Caco-2 (cell line): ENCODE results near the gene FOXL3. TPM values are rescaled to one million over a fixed set of nuclear protein-coding genes. Genes with fewer than 3 reads are reported as not detected.

Source experiments
- BruUV-seq: library from RNA; stranded (reverse); fragments of 400-500 nt; replicated peaks from 2 replicates; lab custom pipeline; 2021; lab: Mats Ljungman, UMichigan
- CTCF ChIA-PET: fragments of 300-600 bp; sonication (Branson Sonifier 250); formaldehyde crosslinking; loops from one replicate; lab custom pipeline; 2022; ENCODE audit warnings: antibody characterized with exemption; lab: Charles Lee
- POLR2A ChIA-PET: fragments of 300-600 bp; sonication (Branson Sonifier 250); formaldehyde crosslinking; loops from one replicate; lab custom pipeline; 2022; ENCODE audit warnings: antibody characterized with exemption; lab: Charles Lee
- DNase-seq, 2 experiments: peaks; one replicate each; pipeline versions ENCODE4 v3.0.0 to v3.0.0-alpha.2; 2020 to 2022
- H3K27me3 ChIP-seq: replicated peaks from 2 replicates; pipeline ENCODE4 v1.6.0; 2011; ENCODE audit warnings: low read length; ENCODE audit not compliant: control insufficient read depth, insufficient read depth
- H3K36me3 ChIP-seq: 2 replicates; pipeline ENCODE4 v1.5.1; 2011; ENCODE audit warnings: low read length; ENCODE audit not compliant: control insufficient read depth, insufficient read depth
- H3K4me1 ChIP-seq: fragments of 250-450 bp; sonication (Bioruptor Pico); 2 replicates; pipeline ENCODE4 v1.5.1; 2020; ENCODE audit warnings: mild to moderate bottlenecking
- H3K4me3 ChIP-seq: 2 replicates; pipeline ENCODE4 v1.5.1; 2011; ENCODE audit warnings: low read depth, mild to moderate bottlenecking, control low read depth, low read length
- H3K9me3 ChIP-seq: fragments of 250-450 bp; sonication (Bioruptor Pico); 2 replicates; pipeline ENCODE4 v1.5.1; 2020; ENCODE audit warnings: mild to moderate bottlenecking, moderate library complexity
- H3K27ac Mint-ChIP-seq: one replicate; pipeline ENCODE4 v1.8.0; 2022; ENCODE audit warnings: mixed read lengths; ENCODE audit not compliant: unreplicated experiment
- H3K27me3 Mint-ChIP-seq: one replicate; pipeline ENCODE4 v1.8.0; 2022; ENCODE audit warnings: mixed read lengths; ENCODE audit not compliant: insufficient read depth, unreplicated experiment
- H3K36me3 Mint-ChIP-seq: one replicate; pipeline ENCODE4 v1.8.0; 2022; ENCODE audit warnings: mild to moderate bottlenecking, mixed read lengths; ENCODE audit not compliant: insufficient read depth, unreplicated experiment
- H3K4me1 Mint-ChIP-seq: one replicate; pipeline ENCODE4 v1.8.0; 2022; ENCODE audit warnings: low read depth, mixed read lengths; ENCODE audit not compliant: unreplicated experiment
- H3K4me3 Mint-ChIP-seq: one replicate; pipeline ENCODE4 v1.8.0; 2022; ENCODE audit warnings: mild to moderate bottlenecking, moderate library complexity, mixed read lengths; ENCODE audit not compliant: unreplicated experiment
- H3K9me3 Mint-ChIP-seq: one replicate; pipeline ENCODE4 v1.8.0; 2022; ENCODE audit warnings: mixed read lengths; ENCODE audit not compliant: unreplicated experiment
- intact Hi-C: fragments of 100-400 bp; cut with micrococcal nuclease; formaldehyde crosslinking; loops from one replicate; pipeline ENCODE4 v1.10.0; 2022; ENCODE audit not compliant: unreplicated experiment
- total RNA-seq: library from RNA; stranded (reverse); gene quantifications from 2 replicates; pipeline ENCODE4 v1.2.3, GENCODE V29; 2022
- TF ChIP-seq, protein P1 (sequence below), 2 experiments: fragments of 200-600 bp in 1 of 2; IDR thresholded peaks; 1 replicate in 1 of 2; 2 replicates in 1 of 2; pipeline versions ENCODE4 v1.5.1 to v1.8.0; 2011 to 2022; ENCODE audit warnings: antibody characterized with exemption in 1 of 2, control low read depth in 1 of 2, inconsistent platforms in 1 of 2, low read depth in 1 of 2, low read length in 1 of 2, mild to moderate bottlenecking in 1 of 2, moderate library complexity in 1 of 2; ENCODE audit not compliant: insufficient read depth in 1 of 2, severe bottlenecking in 1 of 2, unreplicated experiment in 1 of 2

The FOXL3 gene
- total RNA-seq, 1 experiment from 2014 or later = not detected

DNA sequence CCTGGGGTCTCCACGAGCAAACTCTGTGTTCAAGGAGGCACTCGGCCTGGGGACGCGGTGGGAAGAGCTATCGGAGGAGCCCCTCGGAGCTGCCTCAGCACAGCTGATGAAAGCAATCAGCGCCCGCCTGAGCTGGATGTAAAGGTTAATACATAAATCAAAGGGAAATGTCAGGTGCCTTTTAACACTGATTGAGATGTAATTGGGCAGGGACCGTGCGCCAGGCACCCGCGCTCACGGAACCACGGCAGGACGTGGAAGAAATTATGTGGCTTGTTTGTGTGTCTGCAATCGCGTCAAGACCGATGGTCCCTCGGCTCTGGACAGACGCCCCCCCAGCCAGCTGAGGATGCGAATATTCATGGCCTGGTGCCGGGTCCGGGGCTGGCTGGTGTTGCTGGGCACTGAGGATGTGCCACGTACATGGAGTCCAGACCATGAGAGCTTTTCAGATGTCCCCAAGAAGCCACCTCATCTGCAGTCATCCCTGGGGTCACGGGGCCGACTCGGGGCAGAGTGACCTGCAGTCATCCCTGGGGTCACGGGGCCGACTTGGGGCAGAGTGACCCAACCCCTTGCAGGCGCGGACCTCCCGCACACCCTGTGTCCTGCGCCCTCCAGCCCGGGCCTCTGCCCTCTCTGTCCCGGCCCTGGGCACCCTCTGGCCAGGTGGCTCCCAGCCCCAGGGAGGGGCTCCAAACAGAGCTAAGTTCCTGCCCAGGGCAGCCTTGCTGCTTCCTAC, 15.6 kb downstream of the FOXL3 start:
- no peak overlapping the region for H3K4me3 ChIP-seq
- BruUV-seq = no TSS peak
- peaks cover 8% of the 10 kb centered on the region; the same call in 1 of the 2 replicates for H3K9me3 ChIP-seq
- Mint-ChIP-seq H3K4me1 (peaks cover 6% of the 10 kb centered on the region), H3K9me3 (peaks cover 30% of the 10 kb centered on the region), H3K27ac (no peak overlapping the region), H3K4me3 (no peak overlapping the region), H3K36me3 (no peaks in the 10 kb centered on the region), H3K27me3 (no peaks in the 10 kb centered on the region)
- no peaks in the 10 kb centered on the region for H3K27me3 ChIP-seq
- peak in 1 of 2 experiments; percentile 25 for DNase-seq
- CTCF ChIA-PET = no interaction called here
- intact Hi-C loops = no loop called here
- no peaks in the 10 kb centered on the region for H3K4me1 ChIP-seq
- H3K36me3 ChIP-seq = no peaks in the 10 kb centered on the region
- TF ChIP-seq, protein P1, sequence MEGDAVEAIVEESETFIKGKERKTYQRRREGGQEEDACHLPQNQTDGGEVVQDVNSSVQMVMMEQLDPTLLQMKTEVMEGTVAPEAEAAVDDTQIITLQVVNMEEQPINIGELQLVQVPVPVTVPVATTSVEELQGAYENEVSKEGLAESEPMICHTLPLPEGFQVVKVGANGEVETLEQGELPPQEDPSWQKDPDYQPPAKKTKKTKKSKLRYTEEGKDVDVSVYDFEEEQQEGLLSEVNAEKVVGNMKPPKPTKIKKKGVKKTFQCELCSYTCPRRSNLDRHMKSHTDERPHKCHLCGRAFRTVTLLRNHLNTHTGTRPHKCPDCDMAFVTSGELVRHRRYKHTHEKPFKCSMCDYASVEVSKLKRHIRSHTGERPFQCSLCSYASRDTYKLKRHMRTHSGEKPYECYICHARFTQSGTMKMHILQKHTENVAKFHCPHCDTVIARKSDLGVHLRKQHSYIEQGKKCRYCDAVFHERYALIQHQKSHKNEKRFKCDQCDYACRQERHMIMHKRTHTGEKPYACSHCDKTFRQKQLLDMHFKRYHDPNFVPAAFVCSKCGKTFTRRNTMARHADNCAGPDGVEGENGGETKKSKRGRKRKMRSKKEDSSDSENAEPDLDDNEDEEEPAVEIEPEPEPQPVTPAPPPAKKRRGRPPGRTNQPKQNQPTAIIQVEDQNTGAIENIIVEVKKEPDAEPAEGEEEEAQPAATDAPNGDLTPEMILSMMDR (IDR thresholded peaks at IDR 0.05; ENCODE audit: insufficient read depth in 1 of 2, low read depth in 1 of 2, low read length in 1 of 2, severe bottlenecking in 1 of 2, unreplicated experiment in 1 of 2) = no peak
- POLR2A ChIA-PET = no interaction called here

DNA sequence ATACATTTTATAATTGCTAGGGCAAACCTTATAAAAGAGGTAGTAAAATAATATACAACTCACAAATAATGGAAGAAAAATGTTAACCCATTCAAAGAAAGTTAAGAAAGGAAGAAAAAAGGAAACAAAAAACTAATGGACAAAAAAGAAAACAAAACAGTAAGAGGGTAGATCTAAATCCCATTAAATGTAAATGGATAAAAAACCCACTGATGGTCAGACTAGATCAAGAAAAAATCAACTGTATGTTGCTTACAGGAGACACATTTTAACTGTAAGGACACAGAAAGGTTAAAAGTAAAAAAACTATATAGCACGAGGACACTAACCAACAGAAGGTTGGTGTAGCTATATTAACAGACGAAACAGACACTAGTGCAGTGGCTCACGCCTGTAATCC, 18.0 kb downstream of the FOXL3 start:
- CTCF ChIA-PET = interaction anchor here (0.6 kb wide), 1 partner anchor 127 kb away, joined by 4 read pairs; no protein-coding TSS in a partner anchor
- H3K27me3 ChIP-seq = no peaks in the 10 kb centered on the region
- no peak overlapping the region for H3K4me3 Mint-ChIP-seq

DNA sequence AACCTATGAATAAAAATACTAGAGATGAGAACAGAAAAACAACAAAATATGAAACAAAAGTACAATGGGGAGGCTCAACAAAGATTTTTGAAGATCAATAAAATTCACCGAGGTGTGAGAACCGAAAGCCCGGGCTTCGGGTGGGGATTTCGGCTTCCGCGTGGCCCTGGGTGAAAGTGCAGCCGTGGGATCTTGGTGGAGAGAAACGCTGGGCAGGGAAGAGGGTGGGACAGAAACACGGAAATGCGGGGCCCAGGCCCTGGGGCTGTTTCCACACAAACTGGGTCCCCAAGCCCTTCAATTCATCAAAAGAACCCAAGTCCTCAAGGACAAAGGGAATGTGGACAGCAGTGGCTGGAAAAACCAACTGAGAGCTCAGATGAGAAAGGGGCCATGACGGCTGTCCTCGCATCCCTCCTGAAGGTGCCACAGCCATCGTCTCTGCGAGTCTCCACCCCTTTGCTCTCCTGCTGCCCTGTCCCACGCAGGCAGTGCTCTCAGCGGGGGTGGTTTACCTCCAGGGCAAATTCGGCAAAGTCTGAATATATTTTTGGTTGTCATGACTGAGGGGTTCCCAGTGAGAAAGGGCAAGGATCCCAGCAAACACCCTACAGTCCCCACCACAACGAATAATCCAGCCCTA, 19.7 kb downstream of the FOXL3 start:
- Mint-ChIP-seq H3K4me3 (no peak overlapping the region), H3K4me1 (peaks cover 8% of the 10 kb centered on the region), H3K27me3 (no peaks in the 10 kb centered on the region), H3K36me3 (no peaks in the 10 kb centered on the region), H3K27ac (no peak overlapping the region), H3K9me3 (peaks cover 24% of the 10 kb centered on the region)
- no peak for DNase-seq
- TF ChIP-seq, protein P1 (IDR thresholded peaks at IDR 0.05; ENCODE audit: insufficient read depth in 1 of 2, low read depth in 1 of 2, low read length in 1 of 2, severe bottlenecking in 1 of 2, unreplicated experiment in 1 of 2) = no peak
- no peaks in the 10 kb centered on the region for H3K27me3 ChIP-seq
- intact Hi-C loops = no loop called here
- no TSS peak for BruUV-seq
- CTCF ChIA-PET = no interaction called here
- peaks cover 16% of the 10 kb centered on the region; the same call in 1 of the 2 replicates for H3K4me1 ChIP-seq
- H3K9me3 ChIP-seq = peaks cover 8% of the 10 kb centered on the region; the same call in 1 of the 2 replicates
- H3K4me3 ChIP-seq = no peak overlapping the region
- H3K36me3 ChIP-seq = no peaks in the 10 kb centered on the region
- POLR2A ChIA-PET = no interaction called here

More for the DNA sequence above, 18.0 kb downstream of the FOXL3 start:
- Histone ChIP-seq H3K36me3 (no peaks in the 10 kb centered on the region), H3K4me1 (peaks cover 10% of the 10 kb centered on the region; the same call in 1 of the 2 replicates), H3K4me3 (no peak overlapping the region), H3K9me3 (peaks cover 8% of the 10 kb centered on the region; the same call in 1 of the 2 replicates)
- Mint-ChIP-seq H3K9me3 (peaks cover 30% of the 10 kb centered on the region), H3K4me1 (peaks cover 14% of the 10 kb centered on the region), H3K36me3 (no peaks in the 10 kb centered on the region), H3K27me3 (no peaks in the 10 kb centered on the region), H3K27ac (no peak overlapping the region)
- intact Hi-C loops = no loop called here
- no TSS peak for BruUV-seq
- DNase-seq = no peak
- TF ChIP-seq, protein P1 (IDR thresholded peaks at IDR 0.05; ENCODE audit: insufficient read depth in 1 of 2, low read depth in 1 of 2, low read length in 1 of 2, severe bottlenecking in 1 of 2, unreplicated experiment in 1 of 2) = no peak
- POLR2A ChIA-PET = no interaction called here
